HG03103 (cell line): Measurements from ENCODE around the gene TRANK1.
A peak's percentile ranks its signal among the peaks of the same experiment; 100 is the strongest.

Experiments used
- ATAC-seq: cut with Tn5 transposase; IDR thresholded peaks from one replicate; pipeline ENCODE4 v1.9.1; 2021; ENCODE audit warnings: low read depth; ENCODE audit not compliant: unreplicated experiment

The TRANK1 gene

DNA sequence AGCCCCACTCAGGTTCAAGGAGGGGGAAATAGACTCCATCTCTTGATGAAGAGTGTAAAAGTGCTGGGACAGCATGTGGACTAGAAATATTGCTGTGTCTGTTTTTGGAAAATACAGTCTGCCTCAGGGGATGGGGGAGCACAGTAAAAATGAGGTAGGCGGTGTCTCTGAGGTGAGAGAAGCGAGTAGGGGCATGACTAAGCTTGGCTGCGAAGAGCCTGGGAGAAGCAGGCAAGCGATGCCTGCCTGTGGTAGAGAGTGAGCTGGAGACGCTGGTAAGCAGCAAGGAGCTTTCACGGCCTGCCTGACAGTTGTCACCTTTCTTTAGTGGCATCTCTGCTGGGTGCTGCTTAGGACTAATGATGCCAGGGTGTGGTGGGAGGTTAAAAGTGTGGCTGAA lies 131.5 kb downstream of the TRANK1 start:
- ATAC-seq, result no peak

DNA sequence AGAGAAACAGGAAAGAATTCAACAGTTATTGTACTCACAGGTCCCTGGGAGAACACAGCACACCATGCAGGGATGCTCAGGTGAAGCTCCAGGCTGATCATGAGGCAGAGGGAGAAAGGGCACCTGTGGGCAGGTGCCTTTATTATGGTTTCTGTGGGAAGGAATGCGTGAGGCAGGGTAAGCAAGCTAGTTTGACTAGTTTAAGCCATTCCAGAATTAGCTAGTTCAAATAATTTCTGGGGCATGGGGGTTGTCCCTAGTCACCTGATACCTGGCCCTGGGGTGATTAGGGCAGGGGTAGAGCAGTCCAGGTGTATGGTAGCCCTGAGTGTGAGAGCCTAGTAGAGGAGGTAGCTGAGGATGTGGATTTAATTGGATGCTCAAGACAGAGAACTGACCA lies 132.6 kb downstream of the TRANK1 start:
- ATAC-seq, result no peak

DNA sequence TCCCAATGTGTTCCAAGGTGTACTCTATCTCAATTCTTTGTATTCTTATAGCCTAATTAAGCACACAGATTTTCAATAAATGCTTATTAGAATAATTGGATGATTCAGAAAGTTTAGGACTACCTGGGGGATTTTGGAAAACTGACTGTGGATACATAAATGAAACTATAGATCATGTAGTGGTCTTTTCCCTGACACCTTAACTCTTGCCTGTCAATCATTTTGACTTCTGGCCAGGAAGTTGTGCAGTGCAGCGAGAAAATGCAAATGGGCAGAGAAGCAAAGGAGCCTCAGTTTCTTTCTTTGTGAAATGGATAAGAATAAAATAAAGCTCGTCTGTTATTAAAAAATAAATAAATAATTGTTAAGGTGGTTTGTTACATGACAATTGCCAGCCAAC lies 133.1 kb downstream of the TRANK1 start:
- ATAC-seq, result no peak

DNA sequence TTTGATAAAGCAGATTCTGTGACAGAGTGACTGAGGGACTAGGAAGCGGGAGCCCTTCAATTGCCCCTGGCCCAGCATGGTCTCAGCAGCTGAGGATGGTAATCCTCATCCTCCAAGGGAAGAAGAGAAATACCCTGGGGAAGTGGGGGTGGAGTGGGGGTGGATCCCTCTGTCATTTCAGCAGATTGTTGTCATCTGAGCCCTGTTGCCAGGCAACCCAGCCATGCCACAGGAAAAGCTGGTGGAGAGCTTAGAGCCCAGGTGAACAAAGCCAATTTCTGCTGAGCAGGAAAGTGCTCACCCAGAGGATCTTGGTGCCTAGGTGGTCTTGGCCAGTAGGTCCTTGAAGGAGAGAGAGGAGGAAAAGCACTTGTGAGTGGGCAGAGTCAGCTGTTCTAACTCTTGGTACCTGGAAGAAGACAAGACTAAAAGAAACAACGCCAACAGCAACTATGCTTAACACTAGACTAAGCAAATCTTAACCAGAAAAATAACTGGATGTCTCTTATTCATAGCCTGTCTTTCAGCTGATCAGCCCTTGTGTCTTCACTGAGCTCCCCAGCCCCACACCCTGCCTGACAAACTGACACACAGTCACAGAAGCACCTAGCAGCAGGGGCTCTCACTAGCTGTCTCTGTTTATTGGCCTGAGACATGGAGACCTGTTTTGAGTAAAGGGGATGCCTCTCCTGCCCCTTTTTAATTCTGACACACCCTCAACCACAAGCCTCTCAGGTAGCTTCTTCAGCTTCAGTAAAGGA lies 140.4 kb downstream of the TRANK1 start:
- no peak for ATAC-seq

DNA sequence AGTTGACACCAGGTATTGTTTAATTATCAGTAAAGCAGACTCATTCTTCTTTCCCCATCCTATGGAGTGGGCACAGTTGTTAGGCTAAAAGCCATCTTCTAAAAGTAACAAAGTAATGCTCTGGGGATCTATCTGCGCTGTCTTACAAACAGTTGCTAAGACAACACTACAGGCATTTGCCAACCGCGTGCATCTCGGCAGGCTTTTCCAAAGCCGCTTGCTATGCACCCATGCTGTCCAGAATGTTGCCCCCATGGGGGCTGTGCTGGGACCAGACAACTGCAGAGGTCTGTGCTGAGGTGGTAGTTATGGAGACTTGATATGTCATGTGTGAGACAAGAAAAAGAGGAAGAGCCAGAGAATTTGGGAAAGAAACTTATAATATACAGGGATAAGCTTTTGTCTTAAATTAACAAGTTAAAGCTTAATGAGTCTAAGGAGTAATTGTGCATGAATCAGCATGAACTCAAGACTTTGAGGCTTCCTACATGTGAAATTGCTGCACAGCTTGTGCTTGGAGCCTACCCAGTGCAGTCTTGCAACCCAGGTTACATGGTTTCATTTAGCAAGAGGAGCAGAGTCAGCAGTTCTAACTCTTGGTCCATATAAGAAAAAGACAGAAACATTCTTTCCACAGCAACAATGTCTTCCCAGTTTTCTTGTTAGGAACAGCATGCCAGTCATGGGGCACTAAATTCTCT lies 141.6 kb downstream of the TRANK1 start:
- ATAC-seq, result no peak

DNA sequence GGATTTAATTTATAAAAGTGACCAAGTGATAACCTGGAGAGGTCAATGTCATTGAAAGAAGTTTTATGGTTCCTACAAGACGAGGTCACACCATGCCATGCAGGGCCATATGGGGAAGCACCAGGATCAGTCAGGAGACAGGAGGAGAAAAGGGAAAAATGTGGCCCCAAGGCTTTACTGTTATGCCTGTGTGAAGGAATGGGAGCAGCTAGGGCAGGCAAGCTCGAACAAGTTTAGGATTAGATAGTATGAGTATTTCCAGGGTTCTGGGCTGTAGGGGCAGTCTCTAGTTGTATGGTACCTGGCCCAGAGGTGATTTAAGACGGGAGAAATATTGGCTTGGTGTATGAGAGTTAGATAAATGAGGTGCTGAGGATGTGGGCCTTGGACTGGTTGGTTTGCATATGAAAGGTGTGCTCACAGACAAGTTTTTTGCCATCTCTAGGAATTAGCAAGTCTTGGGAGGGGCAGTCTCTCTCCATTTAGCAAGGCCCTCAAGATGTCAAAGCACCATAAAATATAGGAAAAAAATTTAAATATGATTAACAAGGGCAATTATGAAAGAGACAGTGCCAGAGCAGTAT lies 144.2 kb downstream of the TRANK1 start:
- ATAC-seq, result no peak

DNA sequence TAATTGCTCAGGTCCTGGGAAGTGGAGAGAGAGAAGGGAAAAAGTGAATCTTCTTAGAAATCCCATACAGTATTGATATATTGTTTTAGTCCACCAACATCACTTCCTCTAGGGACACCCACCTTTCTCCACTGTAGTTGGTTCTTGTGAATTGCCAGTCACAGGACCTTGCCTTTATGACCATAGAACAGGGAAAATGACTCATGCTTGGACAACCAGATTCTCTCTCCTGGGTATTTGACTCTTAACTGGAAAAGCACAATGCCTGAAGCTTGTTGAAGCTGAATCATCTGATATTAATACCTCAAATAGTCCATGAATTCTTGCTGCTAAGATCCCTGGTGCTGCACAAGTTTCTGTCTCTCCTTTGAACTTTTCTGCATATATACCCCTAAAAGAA lies 148.0 kb downstream of the TRANK1 start:
- ATAC-seq, result no peak

DNA sequence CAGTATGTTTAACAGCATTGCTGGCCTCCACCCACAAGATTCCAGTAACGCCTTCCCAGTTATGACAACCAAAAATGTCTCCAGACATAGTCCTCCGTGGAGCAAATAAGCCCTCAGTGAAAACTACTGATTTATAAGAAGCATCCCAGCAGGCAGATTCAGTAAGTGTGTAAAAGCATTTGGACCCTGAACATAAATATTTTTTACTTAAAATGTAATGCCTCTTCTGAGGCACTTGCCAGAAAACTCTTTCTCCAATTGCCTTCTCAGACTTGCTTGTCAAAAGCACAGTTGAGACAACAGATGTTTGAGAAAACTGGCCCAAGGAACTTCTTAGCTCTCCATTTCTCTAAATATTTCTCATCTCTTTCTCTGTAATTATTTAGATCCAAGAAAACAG lies 148.7 kb downstream of the TRANK1 start:
- no peak for ATAC-seq

DNA sequence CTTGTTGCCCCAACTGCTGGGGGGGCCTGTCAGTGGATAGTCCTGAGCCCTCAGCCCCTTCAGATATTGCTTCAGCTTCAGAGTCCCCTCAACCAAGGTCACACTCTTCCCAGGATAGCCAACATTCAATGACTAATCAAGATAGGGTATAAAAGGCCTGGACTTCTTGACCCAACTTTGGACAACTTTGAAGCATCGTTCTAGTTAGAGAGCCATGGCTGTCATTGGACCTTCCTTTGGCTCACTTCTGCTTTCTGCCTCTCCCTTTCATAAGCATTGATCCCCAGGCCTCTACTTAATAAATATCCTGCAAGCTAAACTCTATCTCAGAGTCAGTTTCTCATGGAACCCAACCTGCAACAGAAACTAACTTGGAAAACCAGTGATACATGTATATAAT lies 149.2 kb downstream of the TRANK1 start:
- no peak for ATAC-seq

DNA sequence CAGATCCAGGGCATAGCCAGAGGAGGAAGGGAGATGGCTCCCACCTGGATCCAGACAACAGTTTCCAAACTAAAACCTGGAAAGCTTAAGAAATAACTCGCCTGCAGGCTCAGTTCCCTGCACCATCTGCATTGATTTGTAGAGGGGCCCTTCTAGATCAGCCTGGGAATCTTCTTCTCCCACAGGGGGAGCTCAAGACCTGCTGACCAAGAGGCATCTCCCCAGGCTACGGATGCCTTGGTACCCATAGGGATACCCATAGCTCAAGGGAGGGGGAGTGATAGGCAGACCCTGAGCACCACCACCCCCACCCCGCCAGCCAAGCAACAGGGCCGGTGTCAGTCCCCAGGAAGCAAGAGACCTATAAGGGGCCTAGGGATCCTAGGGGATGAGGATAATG lies 152.5 kb downstream of the TRANK1 start:
- ATAC-seq, result peak; percentile 58

DNA sequence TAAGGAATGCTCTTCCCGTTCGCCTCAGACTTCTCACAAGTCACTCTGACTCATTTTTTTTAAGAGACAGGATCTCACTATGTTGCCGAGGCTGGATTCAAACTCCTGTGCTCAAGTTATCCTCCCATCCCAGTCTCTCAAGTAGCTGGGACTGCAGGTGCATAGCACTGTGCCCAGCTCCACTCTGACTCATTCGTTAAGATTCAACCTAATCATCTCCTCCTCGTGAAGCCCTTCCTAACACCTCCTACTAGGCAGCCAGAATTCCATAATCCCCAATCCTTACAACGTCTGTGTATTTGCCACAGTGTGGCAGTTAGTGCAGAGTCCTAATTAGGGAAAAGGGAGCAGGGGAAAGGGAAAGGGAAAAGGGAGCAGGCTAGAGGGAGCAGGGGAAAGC lies 154.1 kb downstream of the TRANK1 start:
- no peak for ATAC-seq

DNA sequence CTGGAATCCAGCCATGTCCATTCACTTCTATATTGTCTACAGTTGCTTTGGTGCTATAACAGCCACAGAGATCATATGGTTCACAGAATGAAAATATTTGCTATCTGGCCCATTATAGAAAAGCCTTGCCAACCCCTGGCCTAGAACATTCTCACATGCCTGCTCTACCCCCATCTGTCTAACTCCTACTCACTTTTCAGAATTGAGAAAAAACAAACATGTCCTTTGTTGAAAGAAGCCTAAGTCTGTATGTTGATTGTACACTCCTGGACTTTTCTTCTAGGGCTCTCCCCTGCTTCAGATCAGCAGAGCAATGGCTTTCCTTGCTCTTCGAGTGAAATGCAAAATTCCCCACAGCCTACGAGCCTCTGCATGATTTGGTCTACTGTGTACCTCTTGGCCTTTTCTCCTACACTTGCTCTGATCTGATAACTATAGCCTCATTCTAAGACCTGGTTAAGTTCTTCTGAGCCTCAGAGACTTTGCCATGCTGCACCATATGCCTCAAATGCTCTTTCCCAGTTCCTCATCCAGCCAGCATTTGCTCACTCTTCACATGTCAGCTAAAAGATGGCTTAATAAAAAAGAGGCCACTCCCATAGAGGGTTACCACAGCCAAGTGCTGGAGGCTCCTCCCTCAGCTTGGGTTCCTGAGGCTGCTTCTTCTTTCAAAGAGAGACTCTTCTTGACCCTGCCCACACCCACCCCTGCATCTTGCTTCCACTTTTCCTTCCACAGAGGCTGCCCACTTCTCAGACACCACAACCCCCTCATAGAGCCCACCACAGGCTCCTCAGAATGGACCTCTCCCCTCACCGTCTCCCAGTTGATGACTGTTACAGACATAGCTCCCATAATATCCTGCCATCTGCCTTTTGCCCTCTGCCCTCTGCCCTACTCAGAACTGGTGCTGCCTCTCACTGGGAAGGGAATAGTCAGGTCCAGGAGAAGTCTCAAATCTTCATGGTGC lies 157.6 kb downstream of the TRANK1 start:
- ATAC-seq, result no peak

DNA sequence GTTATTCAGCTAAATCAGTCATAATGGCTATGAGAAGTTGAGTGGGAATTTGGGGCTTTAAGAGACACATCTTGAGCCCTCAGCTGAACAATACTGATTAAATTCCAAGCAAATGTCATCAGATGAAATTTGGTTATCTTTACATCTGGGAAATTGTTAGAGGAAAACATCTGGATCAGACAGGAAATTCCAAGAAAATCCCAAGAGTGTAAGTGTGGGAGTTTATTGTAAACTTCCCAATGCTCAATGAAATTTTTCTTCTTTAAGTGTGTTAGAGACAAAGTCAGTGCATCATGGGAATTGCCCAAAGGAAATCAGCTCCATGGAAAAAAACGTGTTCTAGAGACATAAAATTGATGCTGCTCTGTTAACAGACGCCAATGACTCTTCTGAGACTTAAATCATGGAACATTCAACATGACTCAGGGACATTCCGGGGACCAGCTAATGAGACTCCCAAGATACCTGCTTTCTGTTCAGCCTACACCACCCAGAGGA lies 160.7 kb downstream of the TRANK1 start:
- no peak for ATAC-seq

DNA sequence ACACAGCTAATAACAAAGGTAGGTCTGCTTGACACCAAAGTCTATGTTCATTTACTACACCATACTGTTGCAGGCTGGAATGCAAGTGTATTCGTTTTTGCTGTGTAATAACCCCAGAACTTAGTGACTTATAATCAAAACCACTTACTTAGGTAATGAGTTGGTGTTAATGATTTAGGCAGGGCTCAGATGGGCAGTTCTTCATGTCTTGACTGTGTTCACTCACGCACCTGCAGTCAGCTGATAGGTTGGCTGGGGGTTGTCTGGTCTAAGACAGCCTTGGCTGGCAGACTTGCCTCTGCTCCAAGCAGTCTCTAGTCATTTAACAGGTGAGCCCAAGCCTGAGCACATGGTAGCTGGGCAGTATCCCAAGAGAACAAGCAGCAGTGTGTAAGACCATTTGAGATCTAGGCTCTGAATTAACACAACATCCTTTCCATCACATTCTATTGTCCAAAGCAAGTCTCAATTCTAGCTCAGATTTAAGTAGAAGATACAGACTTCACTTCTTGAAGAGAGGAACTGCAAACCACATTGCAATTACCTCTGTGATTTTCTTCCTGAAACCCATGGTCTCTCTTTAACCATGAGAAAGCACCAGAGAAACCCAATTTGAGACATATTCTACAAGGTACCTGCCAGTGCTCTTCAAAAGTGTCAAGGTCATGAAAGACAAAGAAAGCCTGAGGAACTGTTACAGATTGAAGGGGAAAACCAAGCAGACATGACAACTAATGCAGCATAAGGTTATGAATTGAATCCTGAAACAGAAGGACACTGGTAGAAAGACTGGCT lies 167.2 kb downstream of the TRANK1 start:
- no peak for ATAC-seq
